Measurements from ENCODE around the gene SGK2. TPM values are rescaled to one million over a fixed set of nuclear protein-coding genes. Genes with fewer than 3 reads are reported as not detected.

The SGK2 gene
- total and polyA plus RNA-seq, 9 of the 15 experiments (the other 6 are each of a cell fraction or from before 2014, with no cell fraction given), result 0.07 to 0.31 (median 0.15) TPM; not detected in 2

DNA sequence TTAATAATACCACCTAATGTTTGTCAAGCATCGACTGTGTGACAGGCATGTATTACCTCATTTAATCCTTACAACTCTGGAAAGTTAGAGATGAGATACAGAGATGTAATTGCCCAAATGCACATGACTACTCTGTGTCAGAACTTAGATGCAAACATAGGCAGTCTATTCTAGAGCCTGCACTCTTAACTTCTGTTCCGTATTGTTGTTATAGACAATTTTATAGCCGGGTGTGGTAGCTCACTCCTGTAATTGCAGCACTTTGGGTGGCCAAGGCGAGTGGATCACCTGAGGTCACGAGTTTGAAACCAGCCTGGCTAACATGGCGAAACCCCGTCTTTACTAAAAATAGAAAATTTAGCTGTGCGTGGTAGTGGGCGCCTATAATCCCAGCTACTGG, 46.9 kb downstream of the SGK2 start (continued):
- TF ChIP-seq, protein P1, sequence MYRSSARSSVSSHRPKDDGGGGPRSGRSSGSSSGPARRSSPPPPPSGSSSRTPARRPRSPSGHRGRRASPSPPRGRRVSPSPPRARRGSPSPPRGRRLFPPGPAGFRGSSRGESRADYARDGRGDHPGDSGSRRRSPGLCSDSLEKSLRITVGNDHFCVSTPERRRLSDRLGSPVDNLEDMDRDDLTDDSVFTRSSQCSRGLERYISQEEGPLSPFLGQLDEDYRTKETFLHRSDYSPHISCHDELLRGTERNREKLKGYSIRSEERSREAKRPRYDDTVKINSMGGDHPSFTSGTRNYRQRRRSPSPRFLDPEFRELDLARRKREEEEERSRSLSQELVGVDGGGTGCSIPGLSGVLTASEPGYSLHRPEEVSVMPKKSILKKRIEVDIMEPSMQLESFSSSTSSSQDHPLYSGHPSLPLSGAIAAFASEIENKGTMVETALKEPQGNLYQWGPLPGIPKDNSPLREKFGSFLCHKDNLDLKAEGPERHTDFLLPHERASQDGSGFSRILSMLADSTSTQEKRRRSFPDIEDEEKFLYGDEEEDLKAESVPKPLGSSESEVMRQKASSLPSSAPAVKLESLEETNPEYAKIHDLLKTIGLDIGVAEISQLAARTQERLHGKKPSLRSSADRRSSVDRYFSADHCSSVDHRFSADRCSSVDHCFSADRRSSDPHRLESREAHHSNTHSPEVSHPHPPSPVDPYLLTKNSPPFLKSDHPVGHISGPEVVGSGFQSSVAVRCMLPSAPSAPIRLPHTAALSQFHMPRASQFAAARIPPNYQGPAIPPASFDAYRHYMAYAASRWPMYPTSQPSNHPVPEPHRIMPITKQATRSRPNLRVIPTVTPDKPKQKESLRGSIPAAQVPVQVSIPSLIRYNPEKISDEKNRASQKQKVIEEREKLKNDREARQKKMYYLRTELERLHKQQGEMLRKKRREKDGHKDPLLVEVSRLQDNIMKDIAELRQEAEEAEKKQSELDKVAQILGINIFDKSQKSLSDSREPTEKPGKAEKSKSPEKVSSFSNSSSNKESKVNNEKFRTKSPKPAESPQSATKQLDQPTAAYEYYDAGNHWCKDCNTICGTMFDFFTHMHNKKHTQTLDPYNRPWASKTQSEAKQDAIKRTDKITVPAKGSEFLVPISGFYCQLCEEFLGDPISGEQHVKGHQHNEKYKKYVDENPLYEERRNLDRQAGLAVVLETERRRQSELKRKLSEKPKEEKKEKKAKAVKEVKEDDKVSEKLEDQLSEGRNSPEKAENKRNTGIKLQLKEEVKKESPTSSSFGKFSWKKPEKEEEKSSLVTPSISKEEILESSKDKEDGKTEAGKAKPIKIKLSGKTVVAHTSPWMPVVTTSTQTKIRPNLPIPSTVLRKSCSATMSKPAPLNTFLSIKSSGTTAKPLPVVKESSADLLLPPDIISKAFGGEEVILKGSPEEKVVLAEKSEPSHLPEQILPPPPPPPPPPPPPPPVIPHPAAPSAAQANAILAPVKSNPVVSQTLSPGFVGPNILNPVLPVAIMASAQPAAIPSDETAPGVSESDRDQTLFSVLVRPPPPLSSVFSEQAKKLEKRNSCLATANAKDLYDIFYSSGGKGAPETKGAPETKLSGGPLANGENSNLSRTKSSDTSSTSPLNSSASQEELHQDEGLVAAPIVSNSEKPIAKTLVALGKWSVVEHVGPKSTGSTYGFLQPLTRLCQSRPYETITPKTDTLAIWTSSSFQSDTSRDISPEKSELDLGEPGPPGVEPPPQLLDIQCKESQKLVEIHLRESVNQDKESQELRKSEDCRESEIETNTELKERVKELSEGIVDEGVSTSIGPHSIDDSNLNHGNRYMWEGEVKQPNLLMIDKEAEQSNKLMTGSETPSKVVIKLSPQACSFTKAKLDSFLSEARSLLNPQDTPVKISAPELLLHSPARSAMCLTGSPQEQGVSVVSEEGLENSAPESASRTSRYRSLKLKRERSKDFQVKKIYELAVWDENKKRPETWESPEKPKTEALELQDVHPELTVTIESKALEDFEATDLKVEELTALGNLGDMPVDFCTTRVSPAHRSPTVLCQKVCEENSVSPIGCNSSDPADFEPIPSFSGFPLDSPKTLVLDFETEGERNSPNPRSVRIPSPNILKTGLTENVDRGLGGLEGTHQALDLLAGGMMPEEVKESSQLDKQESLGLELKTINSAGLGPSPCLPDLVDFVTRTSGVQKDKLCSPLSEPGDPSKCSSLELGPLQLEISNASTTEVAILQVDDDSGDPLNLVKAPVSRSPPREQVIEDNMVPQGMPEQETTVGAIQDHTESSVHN (IDR thresholded peaks at IDR 0.05; ENCODE audit: borderline replicate concordance in 1 of 2, low read depth in 1 of 2), result no peak
- no peak for TF ChIP-seq NRF1 (conservative IDR thresholded peaks at IDR 0.05 in 1 of 2, IDR thresholded peaks at IDR 0.05 in 1 of 2)
- TF ChIP-seq NR1H2 (CRISPR knock-in tag; IDR thresholded peaks at IDR 0.05), result no peak
- TF ChIP-seq SLC30A9 (CRISPR knock-in tag; IDR thresholded peaks at IDR 0.05), result no peak
- TF ChIP-seq FUS (optimal IDR thresholded peaks at IDR 0.05; ENCODE audit: low read depth, low read length), result no peak
- TF ChIP-seq DMBX1 (CRISPR knock-in tag; IDR thresholded peaks at IDR 0.05; ENCODE audit: borderline replicate concordance), result no peak
- TF ChIP-seq KLF10 (CRISPR knock-in tag; IDR thresholded peaks at IDR 0.05), result no peak
- no peak for TF ChIP-seq NR2C2 (CRISPR knock-in tag; IDR thresholded peaks at IDR 0.05)
- TF ChIP-seq NR2C2 (tag; IDR thresholded peaks at IDR 0.05), result no peak
- TF ChIP-seq FOXJ3 (CRISPR knock-in tag; IDR thresholded peaks at IDR 0.05), result no peak
- TF ChIP-seq, protein P2, sequence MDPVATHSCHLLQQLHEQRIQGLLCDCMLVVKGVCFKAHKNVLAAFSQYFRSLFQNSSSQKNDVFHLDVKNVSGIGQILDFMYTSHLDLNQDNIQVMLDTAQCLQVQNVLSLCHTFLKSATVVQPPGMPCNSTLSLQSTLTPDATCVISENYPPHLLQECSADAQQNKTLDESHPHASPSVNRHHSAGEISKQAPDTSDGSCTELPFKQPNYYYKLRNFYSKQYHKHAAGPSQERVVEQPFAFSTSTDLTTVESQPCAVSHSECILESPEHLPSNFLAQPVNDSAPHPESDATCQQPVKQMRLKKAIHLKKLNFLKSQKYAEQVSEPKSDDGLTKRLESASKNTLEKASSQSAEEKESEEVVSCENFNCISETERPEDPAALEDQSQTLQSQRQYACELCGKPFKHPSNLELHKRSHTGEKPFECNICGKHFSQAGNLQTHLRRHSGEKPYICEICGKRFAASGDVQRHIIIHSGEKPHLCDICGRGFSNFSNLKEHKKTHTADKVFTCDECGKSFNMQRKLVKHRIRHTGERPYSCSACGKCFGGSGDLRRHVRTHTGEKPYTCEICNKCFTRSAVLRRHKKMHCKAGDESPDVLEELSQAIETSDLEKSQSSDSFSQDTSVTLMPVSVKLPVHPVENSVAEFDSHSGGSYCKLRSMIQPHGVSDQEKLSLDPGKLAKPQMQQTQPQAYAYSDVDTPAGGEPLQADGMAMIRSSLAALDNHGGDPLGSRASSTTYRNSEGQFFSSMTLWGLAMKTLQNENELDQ (CRISPR knock-in tag; IDR thresholded peaks at IDR 0.05; ENCODE audit: borderline replicate concordance), result no peak
- no peak for TF ChIP-seq ZFX (CRISPR knock-in tag; IDR thresholded peaks at IDR 0.05)
- no peak for TF ChIP-seq TARDBP (IDR thresholded peaks at IDR 0.05)
- TF ChIP-seq, protein P3, sequence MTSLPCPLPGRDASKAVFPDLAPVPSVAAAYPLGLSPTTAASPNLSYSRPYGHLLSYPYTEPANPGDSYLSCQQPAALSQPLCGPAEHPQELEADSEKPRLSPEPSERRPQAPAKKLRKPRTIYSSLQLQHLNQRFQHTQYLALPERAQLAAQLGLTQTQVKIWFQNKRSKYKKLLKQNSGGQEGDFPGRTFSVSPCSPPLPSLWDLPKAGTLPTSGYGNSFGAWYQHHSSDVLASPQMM (CRISPR knock-in tag; IDR thresholded peaks at IDR 0.05), result no peak
- TF ChIP-seq, protein P4, sequence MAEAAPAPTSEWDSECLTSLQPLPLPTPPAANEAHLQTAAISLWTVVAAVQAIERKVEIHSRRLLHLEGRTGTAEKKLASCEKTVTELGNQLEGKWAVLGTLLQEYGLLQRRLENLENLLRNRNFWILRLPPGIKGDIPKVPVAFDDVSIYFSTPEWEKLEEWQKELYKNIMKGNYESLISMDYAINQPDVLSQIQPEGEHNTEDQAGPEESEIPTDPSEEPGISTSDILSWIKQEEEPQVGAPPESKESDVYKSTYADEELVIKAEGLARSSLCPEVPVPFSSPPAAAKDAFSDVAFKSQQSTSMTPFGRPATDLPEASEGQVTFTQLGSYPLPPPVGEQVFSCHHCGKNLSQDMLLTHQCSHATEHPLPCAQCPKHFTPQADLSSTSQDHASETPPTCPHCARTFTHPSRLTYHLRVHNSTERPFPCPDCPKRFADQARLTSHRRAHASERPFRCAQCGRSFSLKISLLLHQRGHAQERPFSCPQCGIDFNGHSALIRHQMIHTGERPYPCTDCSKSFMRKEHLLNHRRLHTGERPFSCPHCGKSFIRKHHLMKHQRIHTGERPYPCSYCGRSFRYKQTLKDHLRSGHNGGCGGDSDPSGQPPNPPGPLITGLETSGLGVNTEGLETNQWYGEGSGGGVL (CRISPR knock-in tag; IDR thresholded peaks at IDR 0.05), result no peak

Data from K562 (cell line).